MM.1S (cell line): ENCODE measurements around the gene GRB10.

Experiments
- CTCF ChIP-seq: fragments of 300-600 bp; sonication (generic); IDR thresholded peaks from 2 replicates; pipeline ENCODE4 v1.5.1; 2016; ENCODE audit warnings: antibody characterized with exemption, low read length, mixed read lengths
- EZH2phosphoT487 ChIP-seq: fragments of 300-600 bp; sonication (generic); IDR thresholded peaks from 2 replicates; pipeline ENCODE4 v1.6.1; 2018; ENCODE audit warnings: antibody characterized with exemption, low read length

GRCh38 chr7:50595491-50596102 is 187.1 kb downstream of the GRB10 start:
- TF ChIP-seq CTCF (peak; percentile 55), EZH2phosphoT487 (no peak)
